Left cardiac atrium (tissue), 4 donors: ENCODE results near the gene CTCFL. TPM values are rescaled to one million over a fixed set of nuclear protein-coding genes. Genes with fewer than 3 reads are reported as not detected.

ENCODE experiments used
- ATAC-seq, 2 donors: fragments of 200-7000 bp; cut with Tn5 transposase; one replicate each; pipeline ENCODE4 v1.9.1; 2020; ENCODE audit warnings: mild to moderate bottlenecking in 2 of 2, moderate library complexity in 2 of 2
- DNase-seq: peaks from one replicate; pipeline ENCODE4 v3.0.0-alpha.2; 2020
- intact Hi-C, 2 donors: fragments of 100-400 bp; cut with DNase I; formaldehyde crosslinking; loops; one replicate each; pipeline versions ENCODE4 v1.14.1 to v1.15.1; 2022 to 2023
- long read RNA-seq: library from polyadenylated mRNA; unstranded; transcript quantifications from one replicate; pipeline ENCODE4 v2.0.0, GENCODE V29; 2021
- total RNA-seq, 2 donors: library from RNA; stranded (reverse); fragmentation: NEBNext Ultra II Directional; extraction: Animal tissue kit (Norgen Biotek cat#: 25700); gene quantifications; one replicate each; pipeline ENCODE4 v1.2.1, GENCODE V29; 2021
- donor health status: DM: no; HTN: yes; CAD: no.
- donor health status: DM: no; HTN: yes; CAD: no; lungs with severe emphysema.
- donor health status: DM: yes; HTN: yes; CAD: no.
- donor health status: Dilated cardiomyopathy.

CTCFL gene
- total RNA-seq, result not detected
- long read RNA-seq, result 0 reads

DNA sequence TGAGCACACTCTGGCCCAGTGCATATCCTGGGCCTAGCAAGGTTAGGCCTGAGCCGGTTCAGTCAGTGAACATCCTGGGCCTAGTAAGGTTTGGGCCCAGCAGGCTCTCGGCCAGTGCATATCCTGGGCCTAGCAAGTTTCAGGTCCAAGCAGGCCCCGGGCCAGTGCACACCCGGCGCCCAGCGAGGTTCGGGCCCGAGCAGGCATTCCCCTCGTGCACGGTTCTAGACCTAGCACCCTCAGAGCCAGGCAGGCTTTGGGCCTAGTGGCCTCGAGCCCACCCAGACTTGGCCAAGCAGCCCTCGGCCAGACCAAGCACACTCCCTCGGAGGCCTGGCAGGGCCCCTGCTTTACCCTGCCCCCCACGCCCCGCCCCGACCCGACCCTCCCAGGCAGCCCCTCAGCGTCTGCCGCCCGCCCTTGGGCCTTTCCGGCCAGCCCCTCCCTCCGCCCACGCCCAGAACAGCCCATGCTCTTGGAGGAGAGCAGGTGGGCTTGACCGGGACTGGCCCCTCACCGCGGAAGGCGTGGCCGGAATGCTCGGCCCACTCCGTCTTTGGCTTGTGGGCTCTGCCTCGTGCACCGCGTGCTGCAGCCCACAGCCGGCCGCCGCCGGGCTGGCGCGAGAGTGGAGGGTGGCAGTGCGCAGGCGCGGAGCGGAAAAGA, at the start of gene CTCFL:
Gene CTCFL (minus strand): TSS at position 630 of the 666 bp plus-strand sequence. CDS start 935 bp downstream, outside the sequence.
- ATAC-seq, result no peak
- no peak for DNase-seq
- intact Hi-C loops, result no loop called here

DNA sequence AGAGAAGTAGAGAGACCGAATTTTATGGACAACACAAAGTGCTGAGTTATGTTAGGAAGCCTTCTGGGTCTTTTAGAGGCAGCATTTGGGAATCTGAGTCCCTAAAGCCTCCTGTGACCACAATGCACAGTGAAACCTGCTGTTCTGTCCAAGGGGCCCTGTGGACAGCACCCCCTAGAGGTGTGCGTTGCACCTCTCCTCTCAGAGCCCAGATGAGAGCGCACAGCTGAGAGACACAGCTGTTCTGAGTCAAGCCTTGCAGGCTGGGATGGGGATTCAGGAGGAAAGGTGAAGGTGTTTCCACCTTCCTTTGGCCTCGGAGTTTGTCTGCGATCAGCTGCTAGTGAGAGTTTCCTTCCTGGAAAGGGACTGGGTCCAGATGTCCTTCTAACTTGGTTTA, 49.0 kb upstream of the CTCFL start:
- no peak for ATAC-seq
- intact Hi-C loops, result no loop called here
- no peak for DNase-seq

DNA sequence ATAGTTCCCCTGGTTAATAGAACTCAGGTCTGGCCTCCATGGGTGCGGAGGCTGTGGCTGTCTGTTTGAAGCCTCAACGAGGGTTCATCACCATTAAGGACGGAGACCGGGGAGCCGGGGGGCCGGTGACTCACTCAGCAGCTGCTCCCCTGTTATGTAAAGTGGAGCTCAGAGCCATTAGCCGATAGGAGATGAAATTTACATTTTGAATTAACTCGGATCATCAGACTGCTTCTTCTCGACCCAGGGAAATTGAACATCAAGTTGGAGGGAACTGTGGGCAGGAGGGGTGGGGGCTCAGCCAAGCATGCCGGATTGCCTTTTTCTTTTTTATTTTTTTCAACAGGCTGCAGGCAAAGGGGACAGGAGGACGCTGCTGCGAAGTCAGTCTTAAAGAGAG, 48.3 kb upstream of the CTCFL start:
- no peak for DNase-seq
- ATAC-seq, result no peak
- intact Hi-C loops, result no loop called here

DNA sequence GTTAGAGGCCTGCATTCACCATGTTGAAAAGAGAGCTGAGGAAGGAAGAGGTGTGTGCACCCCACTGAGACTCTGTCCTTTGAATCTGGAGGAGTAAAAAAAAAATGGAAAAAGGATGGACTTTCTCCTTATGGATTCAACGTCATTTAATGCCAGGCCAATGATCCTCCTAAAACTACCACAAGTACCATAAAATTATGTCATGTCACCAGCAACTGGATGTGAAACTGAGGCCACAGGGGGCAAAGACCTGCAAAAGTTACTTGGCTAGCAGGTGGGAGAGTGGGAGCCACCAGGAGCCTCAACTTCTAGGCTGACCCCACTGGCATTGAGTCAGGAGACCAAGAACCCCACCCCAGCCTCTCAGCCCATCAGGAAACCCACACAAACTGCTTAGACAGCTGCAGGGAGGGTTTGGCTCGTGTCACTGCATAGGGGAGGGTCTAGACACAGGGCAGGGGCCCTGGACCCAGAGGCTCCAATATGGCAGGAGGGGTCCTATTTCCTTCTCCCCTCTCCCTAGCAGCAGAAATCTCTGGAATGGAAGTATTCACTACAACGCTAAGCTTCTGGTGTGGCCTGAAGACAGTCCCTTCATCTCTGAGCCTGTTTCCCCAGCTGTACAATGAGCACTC, 47.0 kb upstream of the CTCFL start:
- intact Hi-C loops, result no loop called here
- DNase-seq, result no peak
- ATAC-seq, result no peak

GRCh38 chr20:57570920-57571319, 46.0 kb upstream of the CTCFL start:
- DNase-seq, result no peak
- intact Hi-C loops, result no loop called here
- ATAC-seq, result no peak

DNA sequence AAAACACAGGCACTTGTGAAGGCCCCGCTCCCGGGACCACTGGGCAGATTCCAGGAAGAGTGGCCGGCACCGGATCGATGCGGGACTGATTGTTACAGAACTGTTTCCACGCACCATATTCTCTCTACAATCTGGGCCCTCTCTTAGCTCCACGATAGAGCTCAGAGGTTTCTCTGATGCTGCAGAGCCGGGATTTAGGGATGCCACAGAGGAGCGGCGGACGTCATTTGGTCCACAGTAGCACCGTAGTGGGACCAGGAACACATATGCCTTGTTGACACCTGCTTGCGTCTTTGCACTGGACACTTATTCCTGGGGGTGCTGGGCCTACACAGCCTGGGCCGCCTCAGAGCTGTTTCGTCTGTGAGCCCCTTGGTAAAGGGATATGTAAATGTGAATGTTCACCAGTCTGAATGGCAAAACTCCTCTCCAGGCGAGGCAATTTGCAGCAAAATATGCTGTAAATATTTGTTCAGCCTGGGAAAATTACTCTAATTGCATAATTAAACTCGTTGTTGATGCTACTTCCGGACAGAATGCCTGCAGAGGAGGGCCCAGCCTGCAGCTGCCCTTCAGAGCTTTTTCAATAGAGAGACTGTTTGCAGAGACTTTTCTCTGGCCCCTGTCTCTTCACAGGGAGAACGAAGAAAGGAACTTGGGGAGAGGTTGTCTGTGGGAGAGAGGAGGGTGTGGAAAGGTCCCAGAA, 45.4 kb upstream of the CTCFL start:
- DNase-seq (no peak), ATAC-seq (no peak)
- intact Hi-C loops, result no loop called here

DNA sequence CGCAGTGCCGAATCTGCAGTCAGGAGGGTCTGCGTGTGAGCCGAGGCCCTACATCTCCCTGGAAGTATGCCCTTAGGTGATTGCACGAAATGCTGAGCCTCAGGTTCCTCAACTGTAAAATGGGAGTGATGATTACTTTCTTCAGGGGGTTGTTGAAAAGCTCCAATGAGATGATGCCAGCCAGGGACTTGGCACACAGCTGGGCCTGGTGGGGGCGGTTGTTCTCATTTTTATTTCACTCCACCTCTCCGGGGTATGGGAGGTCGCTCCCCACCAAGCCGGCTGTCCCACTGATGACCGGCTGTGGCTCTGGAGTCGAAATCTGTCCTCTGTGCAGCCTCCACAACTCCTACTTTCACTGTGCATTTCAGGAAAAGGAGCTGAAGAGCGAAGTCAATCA, 44.0 kb upstream of the CTCFL start:
- DNase-seq (no peak), ATAC-seq (no peak)
- intact Hi-C loops, result no loop called here

- ATAC-seq, result no peak
- DNase-seq, result no peak
- intact Hi-C loops, result no loop called here
Observed at GRCh38 chr20:57568088-57568896, 43.4 kb upstream of the CTCFL start.

GRCh38 chr20:57567471-57568079, 42.6 kb upstream of the CTCFL start:
- intact Hi-C loops, result no loop called here
- DNase-seq (no peak), ATAC-seq (no peak)

DNA sequence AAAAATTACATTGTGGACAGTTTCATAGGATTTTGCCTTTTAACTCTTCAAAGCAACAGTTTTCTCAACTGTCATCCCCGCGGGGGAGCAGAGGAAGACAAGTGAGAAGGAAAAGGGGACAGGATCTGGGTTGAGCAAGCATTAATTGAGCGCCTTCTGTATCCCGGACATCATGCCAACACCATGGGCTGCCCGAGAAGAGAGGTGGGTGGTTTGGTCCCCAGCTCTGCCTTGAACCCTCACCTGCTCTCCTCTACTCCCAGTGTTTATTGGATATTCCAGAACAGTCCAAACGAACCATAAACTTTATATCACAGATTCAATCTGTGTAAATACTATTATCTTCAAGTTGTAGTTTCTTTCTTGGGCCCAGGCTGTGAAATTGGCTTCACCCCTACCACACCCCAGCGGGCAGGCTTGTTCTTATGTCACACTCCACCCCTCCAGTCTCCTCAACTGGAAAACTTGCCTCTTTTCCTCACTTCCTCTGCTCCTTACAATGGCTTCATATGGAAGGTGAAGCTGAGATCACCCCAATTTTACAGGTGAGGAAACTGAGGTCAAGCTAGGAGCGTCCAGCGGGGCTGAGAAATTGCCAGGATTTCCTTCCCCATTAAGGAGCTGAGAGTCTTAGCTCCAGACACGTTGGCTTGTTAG, 42.0 kb upstream of the CTCFL start:
- intact Hi-C loops, result no loop called here
- DNase-seq (no peak), ATAC-seq (no peak)

GRCh38 chr20:57566399-57566798, 41.5 kb upstream of the CTCFL start:
- intact Hi-C loops, result no loop called here
- DNase-seq (no peak), ATAC-seq (no peak)

GRCh38 chr20:57564951-57565642, 40.2 kb upstream of the CTCFL start:
- DNase-seq (no peak), ATAC-seq (no peak)
- intact Hi-C loops, result no loop called here

DNA sequence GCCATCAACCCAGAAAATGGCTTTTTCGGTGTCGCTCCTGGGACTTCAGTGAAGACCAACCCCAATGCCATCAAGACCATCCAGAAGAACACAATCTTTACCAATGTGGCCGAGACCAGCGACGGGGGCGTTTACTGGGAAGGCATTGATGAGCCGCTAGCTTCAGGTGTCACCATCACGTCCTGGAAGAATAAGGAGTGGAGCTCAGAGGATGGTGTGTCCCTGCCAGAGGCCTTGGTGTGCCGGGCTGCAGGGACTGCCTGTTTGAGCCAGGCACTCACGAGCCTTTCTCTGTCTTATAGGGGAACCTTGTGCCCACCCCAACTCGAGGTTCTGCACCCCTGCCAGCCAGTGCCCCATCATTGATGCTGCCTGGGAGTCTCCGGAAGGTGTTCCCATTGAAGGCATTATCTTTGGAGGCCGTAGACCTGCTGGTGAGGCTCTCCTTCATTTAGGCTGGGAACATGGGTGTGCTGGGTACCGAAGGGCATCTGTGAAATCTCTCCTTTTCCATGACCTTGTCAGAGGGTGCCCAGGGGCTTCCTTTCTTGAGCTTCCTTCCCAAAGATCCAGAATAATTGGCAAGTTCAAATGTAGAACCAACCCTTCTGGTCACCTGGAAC, 39.4 kb upstream of the CTCFL start:
- no peak for ATAC-seq
- intact Hi-C loops, result no loop called here
- DNase-seq, result no peak

DNA sequence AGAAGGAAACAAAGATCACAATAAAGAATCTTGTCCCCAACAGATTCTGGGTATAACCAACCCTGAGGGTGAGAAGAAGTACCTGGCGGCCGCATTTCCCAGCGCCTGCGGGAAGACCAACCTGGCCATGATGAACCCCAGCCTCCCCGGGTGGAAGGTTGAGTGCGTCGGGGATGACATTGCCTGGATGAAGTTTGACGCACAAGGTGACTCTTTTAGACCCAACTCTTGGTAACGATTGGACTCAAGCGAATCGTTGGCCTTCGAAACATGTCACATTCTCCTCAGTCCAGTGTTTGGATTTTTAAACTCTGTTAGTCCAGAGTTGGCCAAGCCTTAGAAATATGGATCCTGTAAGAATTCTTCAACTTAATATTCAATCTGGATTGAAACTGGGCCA, 38.6 kb upstream of the CTCFL start:
- ATAC-seq (no peak), DNase-seq (no peak)
- intact Hi-C loops, result no loop called here

- intact Hi-C loops, result no loop called here
- DNase-seq (no peak), ATAC-seq (no peak)
Observed at GRCh38 chr20:57562541-57563465, 37.9 kb upstream of the CTCFL start.

DNA sequence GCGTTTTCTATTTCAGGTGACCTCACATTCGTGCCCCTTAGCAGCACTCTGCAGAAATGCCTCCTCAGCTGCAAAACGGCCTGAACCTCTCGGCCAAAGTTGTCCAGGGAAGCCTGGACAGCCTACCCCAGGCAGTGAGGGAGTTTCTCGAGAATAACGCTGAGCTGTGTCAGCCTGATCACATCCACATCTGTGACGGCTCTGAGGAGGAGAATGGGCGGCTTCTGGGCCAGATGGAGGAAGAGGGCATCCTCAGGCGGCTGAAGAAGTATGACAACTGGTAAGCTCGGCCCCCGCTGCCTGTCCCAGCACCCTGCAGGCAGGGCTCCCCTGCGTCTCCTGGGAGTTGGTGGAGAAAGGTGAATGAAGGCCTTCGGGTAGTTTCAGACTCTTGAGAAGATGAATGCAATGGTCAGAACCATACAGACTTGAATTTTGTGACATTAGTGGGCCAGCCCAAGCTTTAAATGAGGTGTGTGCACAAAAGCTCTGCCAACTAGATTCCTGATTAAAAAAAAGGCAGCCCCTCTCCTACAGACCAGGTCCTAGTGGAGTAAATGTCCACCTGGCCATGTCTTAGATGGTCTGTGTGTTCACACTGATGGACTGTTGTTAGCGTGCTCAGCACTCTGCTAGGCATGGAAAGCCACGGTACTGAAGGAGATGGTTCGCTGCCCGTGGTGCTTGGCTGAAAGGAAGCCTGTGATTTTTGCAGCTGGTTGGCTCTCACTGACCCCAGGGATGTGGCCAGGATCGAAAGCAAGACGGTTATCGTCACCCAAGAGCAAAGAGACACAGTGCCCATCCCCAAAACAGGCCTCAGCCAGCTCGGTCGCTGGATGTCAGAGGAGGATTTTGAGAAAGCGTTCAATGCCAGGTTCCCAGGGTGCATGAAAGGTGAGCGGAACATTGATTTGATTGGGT, 36.7 kb upstream of the CTCFL start:
- peak in 1 of 2 donors; percentile 4 for ATAC-seq
- DNase-seq, result no peak
- intact Hi-C loops, result no loop called here
